Measurements from ENCODE around the gene MOK.

The MOK gene

GRCh38 chr14:102283631-102284129, 21.3 kb downstream of the MOK start:
- DNase-seq (ENCODE audit: low read depth) = no peak

DNA sequence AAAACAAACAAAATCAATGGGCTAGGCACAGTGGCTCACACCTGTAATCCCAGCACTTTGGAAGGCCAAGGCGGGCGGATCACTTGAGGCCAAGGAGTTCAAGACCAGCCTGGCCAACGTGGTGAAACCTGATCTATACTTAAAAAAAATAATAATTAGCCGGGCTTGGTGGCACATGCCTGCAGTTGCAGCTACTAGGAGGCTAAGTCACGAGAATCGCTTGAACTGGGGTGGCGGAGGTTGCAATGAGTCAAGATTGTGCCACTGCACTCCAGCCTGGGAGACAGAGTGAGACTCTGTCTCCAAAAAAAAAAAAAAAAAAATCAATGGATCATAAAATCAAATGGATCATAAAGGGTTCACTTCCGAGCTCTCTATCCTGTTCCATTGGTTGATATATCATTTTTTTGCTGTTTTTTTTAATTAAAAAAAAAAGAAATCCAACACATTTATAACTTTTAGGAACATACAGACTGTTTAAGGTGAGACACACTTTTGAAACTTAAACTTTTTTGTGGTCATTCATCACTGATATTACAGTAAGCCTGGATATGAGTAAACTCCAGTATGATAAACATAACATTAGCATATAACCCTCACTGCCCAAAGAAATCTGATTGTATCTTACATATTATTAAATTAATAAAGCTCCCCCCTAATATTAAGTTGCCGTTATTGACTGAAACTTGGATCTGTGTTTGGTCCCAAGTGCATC, 22.1 kb downstream of the MOK start:
- DNase-seq (ENCODE audit: low read depth) = no peak

DNA sequence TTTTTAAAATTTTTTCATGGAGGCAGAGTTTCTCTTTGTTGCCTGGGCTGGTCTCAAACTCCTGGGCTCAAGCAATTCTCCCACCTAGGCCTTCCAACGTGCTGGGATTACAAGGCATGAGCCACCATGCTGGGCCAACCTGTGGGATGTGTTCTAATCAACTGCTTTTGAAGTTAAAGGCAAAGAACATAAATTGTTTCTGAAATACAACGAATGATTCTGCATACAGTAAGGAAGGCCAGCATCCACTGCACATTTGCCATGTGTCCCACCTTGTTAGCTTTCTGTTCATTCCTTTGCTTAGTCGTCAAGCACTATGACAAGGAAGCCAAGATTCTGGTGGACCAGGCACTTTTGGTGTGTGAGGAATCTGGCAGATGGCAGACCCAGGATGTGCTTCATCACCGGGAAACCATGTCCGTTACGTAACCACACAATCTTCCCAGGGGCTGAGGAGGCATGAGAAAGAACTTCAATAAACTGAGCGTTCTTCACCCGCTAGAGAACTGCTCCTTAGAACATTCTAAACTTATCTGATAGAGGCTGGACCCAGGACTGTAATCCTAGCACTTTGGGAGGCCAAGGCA, 24.5 kb downstream of the MOK start:
- DNase-seq (ENCODE audit: low read depth) = no peak

- no peak for DNase-seq (ENCODE audit: low read depth)
Observed at GRCh38 chr14:102279688-102280348, 25.1 kb downstream of the MOK start.

GRCh38 chr14:102279282-102279681, 25.7 kb downstream of the MOK start:
- no peak for DNase-seq (ENCODE audit: low read depth)

DNA sequence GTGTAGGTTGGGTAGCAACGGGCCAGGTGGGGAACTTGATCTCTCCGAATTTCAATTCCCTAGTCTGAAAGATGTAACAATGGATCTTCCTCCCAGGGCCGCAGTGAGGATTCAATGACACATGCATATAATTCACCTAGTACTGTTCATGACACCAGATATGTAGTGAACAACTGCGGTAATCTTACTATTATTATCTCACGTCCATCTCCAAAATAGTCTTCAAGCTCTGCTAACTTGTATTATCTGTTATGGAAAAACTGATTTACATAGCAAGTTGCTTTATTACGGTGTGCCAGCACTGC, 26.4 kb downstream of the MOK start:
- DNase-seq (ENCODE audit: low read depth) = no peak

DNA sequence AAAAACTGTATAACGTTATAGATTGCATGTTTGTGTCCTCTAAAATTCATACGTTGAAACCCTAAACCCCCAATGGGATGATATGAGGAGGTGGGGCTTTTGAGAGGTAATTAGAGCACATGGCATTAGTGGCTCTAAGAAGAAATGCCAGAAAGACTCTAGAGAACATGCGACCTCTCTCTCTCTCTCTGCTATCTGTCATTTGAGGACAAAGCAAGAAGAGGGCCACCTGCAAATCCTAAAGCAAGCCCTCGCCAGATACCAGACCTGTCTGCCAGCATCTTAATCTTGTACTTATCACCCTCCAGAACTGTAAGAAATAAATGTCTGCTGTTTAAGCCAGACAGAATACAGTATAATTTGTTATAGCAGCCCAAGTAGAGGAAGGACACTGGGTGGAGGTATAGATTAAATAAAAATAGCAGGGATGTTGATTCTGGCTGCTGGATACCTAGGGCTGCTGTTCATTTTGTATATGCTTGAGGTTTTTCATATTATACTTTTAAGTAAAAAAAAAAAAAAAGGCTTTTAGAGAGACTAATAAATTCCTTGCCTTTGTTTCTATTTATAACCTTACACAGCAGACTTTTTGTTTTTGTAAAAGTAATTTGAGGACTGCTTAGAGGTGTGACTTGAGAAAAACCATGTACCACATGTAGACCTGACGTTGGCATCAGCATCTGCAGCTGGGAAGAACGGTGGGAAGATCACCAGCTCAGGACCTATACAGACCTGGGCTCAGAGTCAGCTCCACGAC, 26.9 kb downstream of the MOK start:
- no peak for DNase-seq (ENCODE audit: low read depth)

DNA sequence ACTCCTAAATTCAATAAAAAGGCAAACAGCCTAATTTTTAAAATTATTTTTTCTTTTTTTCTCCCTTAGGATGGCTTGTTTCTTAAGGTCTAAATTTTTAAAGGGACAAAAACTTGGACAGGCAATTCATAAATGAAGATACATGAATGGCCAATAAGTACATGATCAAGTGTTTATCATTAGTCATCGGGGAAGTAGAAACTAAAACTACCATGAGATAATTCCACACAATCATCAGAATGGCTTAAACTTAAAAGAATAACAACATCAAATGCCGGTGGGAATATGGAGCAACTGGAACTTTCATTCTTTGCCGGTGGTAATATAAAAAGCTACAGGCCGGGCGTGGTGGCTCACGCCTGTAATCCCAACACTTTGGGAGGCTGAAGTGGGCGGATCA, 29.1 kb downstream of the MOK start:
- DNase-seq (ENCODE audit: low read depth) = no peak

- DNase-seq (ENCODE audit: low read depth) = no peak
Observed at GRCh38 chr14:102272392-102272791, 32.6 kb downstream of the MOK start.

DNA sequence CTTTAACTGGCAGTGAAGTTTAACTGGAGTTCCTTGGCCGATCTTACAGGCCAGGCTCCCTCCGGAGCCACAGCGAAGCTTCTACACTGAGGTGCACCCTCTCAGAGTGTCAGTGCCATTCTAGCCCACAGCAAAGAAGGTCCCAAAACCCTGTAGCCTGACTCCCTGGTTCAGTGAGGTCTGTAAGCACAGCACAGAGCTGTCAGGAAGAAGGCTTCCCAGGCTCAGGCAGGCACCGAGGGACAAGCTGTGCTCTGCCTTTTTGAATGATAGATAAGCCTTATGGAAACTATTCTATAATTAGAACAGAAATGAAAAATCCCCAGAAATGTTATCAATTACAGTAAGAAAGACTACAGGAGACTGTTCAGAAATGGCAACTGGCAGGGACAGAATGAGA, 40.2 kb downstream of the MOK start:
- no peak for DNase-seq (ENCODE audit: low read depth)

GRCh38 chr14:102264355-102264754, 40.6 kb downstream of the MOK start:
- DNase-seq (ENCODE audit: low read depth) = no peak

- no peak for DNase-seq (ENCODE audit: low read depth)
Observed at GRCh38 chr14:102262929-102263462, 42.0 kb downstream of the MOK start.

- no peak for DNase-seq (ENCODE audit: low read depth)
Observed at GRCh38 chr14:102258136-102258535, 46.8 kb downstream of the MOK start.

DNA sequence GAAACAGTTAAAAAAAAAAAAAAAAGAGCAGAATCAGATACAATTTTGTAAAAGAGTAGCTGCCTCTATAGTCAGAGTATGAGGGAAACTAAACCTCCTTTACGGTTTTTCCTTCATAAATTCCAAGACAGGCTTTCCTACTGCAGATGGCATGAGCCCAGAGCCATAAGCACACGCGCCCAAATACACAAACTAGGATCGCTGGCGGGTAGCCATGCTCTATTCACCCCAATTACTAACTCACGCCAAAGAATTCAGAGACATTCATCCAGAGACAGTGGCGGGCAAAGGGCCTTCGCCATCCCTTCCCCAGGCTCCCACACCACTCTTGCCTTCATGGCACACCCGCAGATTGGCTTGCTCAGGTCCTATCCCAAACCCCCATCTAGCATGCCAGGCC, 48.2 kb downstream of the MOK start:
- DNase-seq (ENCODE audit: low read depth) = no peak

GRCh38 chr14:102255401-102256190, 49.4 kb downstream of the MOK start:
- no peak for DNase-seq (ENCODE audit: low read depth)

GRCh38 chr14:102252834-102253801, 51.8 kb downstream of the MOK start:
- DNase-seq (ENCODE audit: low read depth) = no peak

DNA sequence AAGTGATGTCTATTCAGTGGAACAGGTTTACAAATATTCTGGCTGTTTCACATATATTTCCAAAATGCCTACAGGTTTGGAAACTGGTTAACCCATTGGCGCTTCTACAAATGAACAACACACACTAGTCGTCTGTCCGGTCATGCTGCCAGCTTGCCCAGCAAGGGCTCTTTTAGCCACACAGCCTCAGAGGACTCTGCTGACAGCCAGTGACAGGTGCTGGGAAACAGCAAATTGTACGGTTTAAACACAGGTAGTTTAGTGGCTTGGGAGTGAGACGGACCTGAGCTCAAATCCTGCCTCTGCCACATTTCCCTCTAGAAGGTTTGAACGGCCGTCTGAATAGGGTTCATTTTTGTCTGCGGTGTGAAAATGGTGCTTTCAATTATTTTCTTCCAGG, 53.8 kb downstream of the MOK start:
- DNase-seq (ENCODE audit: low read depth) = no peak

DNA sequence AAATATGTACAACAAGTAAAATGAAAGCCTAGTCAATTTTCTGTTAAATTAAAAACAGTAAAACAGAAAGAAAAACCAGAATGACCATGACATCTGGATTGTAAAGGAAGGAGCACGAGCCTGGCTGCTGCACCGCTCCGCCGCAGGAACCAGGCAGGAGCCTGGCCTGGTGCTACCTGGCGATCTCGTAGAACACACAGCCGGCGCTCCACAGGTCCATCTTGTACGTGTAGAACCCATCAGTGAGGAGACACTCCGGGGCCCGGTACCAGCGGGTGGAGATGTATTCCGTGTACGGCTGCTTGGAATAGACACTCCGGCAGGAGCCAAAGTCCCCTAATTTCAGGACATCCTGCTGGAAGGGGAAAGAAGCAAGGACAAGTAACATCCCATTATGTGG, 54.3 kb downstream of the MOK start:
- no peak for DNase-seq (ENCODE audit: low read depth)

- DNase-seq (ENCODE audit: low read depth) = no peak
Observed at GRCh38 chr14:102249981-102250380, 55.0 kb downstream of the MOK start.

DNA sequence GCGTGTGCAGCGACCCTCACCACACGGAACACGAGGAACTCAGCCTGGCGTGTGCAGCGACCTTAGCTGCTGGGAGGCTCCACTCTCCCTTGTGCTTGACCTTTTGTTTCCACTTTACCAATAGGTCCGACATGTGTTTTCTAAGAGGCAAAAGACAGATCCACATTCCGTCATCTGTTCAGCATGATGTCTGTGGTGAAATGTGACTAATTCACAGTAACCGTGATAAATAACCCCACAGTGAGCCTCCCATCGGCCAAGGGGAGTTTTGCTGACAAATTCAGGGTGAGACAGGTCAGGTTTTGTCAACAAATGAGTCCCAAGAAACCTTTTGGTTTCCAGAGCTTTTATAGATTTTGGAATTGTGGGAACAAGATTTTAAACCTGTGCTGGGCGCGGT, 55.9 kb downstream of the MOK start:
- no peak for DNase-seq (ENCODE audit: low read depth)

DNA sequence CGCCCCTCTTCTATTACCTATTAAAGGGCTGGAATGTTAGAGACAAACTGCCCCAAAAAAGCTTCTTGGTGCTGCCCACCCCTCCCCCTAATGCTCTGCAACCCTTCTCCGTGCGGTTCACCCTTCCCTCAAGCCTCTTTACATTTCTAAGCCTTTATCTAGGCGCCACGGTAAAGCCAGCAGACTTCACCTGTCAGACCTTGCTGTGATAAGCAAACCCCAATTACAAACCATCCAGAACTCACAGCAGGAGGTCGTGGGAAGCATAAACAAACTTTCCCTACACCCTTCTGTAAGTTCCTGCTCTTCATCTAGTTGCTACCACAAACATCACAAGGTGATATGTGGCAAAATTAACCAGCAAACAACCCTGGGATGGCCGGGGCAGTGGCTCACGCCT, 56.8 kb downstream of the MOK start:
- DNase-seq (ENCODE audit: low read depth) = no peak
